GM18951 (cell line): ENCODE results near the gene NXN.

Experiments used
- POLR2A ChIP-seq: IDR thresholded peaks from 4 replicates; pipeline ENCODE4 v1.6.1; 2011; ENCODE audit warnings: mild to moderate bottlenecking; ENCODE audit not compliant: insufficient read length, insufficient read depth; ENCODE audit errors: extremely low read depth
- in situ Hi-C: fragments of 300-500 bp; cut with MboI; formaldehyde crosslinking; loops from one replicate; pipeline ENCODE4 v1.12.0; 2022; ENCODE audit warnings: low sequenced_read_pairs, mixed read lengths, inconsistent platforms; ENCODE audit not compliant: unreplicated experiment

Gene NXN

GRCh38 chr17:902463-902862 is 77.1 kb downstream of the NXN start:
- in situ Hi-C loops: no loop called here
- no peak for TF ChIP-seq POLR2A

GRCh38 chr17:901964-902363 is 77.6 kb downstream of the NXN start:
- in situ Hi-C loops: no loop called here
- no peak for TF ChIP-seq POLR2A

GRCh38 chr17:901191-901950 is 78.2 kb downstream of the NXN start:
- in situ Hi-C loops: no loop called here
- TF ChIP-seq POLR2A: no peak

- in situ Hi-C loops: no loop called here
- no peak for TF ChIP-seq POLR2A
Measured at GRCh38 chr17:900336-900934, 79.1 kb downstream of the NXN start.

DNA sequence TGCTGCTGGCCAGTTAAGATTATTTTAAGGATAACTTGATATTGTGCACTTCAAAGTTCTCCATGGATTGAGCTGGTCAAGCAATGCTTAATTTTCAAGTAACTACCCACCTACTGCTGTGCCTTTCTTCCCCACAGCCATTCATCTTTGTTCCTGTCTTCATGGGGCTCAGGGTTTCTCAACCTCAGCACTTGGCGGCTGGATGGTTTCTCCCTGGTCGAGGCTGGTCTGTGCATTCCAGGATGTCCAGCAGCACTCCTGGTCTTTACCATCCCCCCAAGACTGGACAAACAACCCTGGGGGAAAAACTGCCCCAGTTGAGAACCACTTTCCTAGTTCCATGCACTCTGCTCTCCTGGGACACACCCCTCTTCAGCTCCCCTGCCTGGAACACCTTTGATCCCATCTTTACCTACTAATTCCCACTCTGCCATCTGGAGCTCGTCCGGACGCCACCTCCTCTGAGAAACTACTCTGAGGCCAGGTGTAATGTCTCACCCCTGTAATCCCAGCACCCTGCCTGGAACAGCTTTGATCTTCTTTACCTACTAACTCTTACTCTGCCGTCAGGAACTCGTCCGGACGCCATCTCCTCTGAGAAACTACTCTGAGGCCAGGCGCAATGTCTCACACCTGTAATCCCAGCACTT is 81.5 kb downstream of the NXN start:
- TF ChIP-seq POLR2A: no peak
- in situ Hi-C loops: no loop called here

- in situ Hi-C loops: no loop called here
Measured at GRCh38 chr17:896953-897661, 82.5 kb downstream of the NXN start.

GRCh38 chr17:896454-896853 is 83.1 kb downstream of the NXN start:
- TF ChIP-seq POLR2A: no peak
- in situ Hi-C loops: no loop called here

More at GRCh38 chr17:896953-897661, 82.5 kb downstream of the NXN start:
- no peak for TF ChIP-seq POLR2A

DNA sequence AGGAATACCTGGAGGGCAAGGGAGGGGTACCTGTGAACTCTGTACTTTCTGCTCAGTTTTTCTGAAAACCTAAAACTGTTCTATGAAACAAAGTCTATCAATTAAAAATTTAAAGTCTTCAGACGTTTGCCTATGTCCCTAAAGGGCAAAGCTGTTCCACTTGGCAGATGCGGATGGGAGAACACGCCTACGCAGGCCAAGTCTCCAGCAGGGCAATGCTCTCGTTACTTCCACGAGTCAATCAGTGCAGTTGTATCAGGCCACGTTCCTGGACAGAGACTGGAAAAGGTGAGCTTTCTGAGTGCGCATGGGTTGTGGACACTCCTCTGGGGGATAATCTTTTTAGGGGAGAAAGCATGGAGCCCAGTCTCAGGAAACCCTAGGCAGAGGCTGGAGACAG is 86.6 kb downstream of the NXN start:
- in situ Hi-C loops: no loop called here
- no peak for TF ChIP-seq POLR2A

DNA sequence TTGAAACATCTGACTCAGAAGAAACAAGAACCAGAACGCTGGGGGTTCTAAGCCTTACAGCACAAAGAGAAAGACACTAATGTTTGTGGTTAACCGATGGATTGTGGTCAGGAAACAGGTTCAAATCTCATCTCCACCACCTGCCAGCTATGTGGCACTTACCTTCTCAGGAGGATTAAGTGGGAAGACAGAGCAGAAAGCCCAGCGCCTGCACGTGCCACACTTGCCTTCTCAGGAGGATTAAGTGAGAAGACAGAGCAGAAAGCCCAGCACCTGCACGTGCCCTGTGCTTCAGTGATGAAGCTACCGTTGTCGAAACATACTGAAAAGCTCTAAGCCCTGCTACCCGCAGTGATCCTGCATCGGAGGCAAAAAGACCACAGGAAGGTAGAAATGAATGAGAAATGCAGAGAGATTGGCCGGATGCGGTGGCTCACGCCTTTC is 90.6 kb downstream of the NXN start:
- in situ Hi-C loops: no loop called here
- TF ChIP-seq POLR2A: no peak

GRCh38 chr17:887551-888209 is 91.9 kb downstream of the NXN start:
- in situ Hi-C loops: no loop called here
- TF ChIP-seq POLR2A: no peak

GRCh38 chr17:885971-886571 is 93.5 kb downstream of the NXN start:
- in situ Hi-C loops: no loop called here
- no peak for TF ChIP-seq POLR2A

DNA sequence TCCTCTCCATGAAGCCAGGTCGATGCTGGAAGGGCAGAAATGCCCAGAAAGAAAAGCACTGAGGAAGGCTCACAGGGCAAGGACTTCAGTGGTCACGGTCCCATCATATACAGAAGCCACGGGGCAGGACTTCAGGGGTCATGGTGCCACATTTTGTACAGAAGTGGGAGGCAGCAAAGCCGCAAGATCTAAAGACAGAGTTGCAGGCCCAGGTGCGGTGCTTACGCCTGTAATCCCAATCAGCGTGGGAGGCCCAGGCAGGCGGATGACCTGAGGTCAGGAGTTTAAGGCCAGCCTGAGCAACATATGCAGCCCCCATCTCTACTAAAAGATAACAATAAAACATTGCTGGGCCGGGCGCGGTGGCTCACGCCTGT is 96.0 kb downstream of the NXN start:
- no peak for TF ChIP-seq POLR2A
- in situ Hi-C loops: no loop called here
